ENCODE measurements around the gene DGKQ. TPM values are rescaled to one million over a fixed set of nuclear protein-coding genes. Genes with fewer than 3 reads are reported as not detected.

DGKQ gene
- total and polyA plus RNA-seq, 9 of the 15 experiments (the other 6 are each of a cell fraction or from before 2014, with no cell fraction given) = 0.17 to 22.0 (median 5.6) TPM

GRCh38 chr4:931960-932712 lies 41.2 kb downstream of the DGKQ start, which contains the start of the genes GAK and TMEM175 (continued):
- TF ChIP-seq CCAR2 (IDR thresholded peaks at IDR 0.05; ENCODE audit: low read depth, low read length) (no peak), PCBP2 (IDR thresholded peaks at IDR 0.05; ENCODE audit: low read depth, low read length, poor library complexity, severe bottlenecking) (no peak), ETV6 (IDR thresholded peaks at IDR 0.05; ENCODE audit: borderline replicate concordance in 1 of 2, low read depth in 2 of 2, low read length in 1 of 2) (no peak), ETV6 (CRISPR knock-in tag; IDR thresholded peaks at IDR 0.05; ENCODE audit: borderline replicate concordance) (no peak), KAT2B (IDR thresholded peaks at IDR 0.05; ENCODE audit: low read depth, low read length) (no peak), MCM3 (IDR thresholded peaks at IDR 0.05) (no peak), MEF2D (tag; conservative IDR thresholded peaks at IDR 0.05; ENCODE audit: low read depth) (no peak), CEBPB (tag; IDR thresholded peaks at IDR 0.05) (no peak), ZNF354B (CRISPR knock-in tag; IDR thresholded peaks at IDR 0.05) (no peak), POLR2H (tag; IDR thresholded peaks at IDR 0.05; ENCODE audit: low read depth) (peak; percentile 58), PHB (CRISPR knock-in tag; IDR thresholded peaks at IDR 0.05) (no peak), WHSC1 (IDR thresholded peaks at IDR 0.05; ENCODE audit: low read length) (no peak), DACH1 (IDR thresholded peaks at IDR 0.05; ENCODE audit: partially characterized antibody) (no peak), SMARCA5 (IDR thresholded peaks at IDR 0.05) (no peak), SMARCB1 (IDR thresholded peaks at IDR 0.05; ENCODE audit: insufficient read length, low read depth) (no peak), ZNF12 (CRISPR knock-in tag; IDR thresholded peaks at IDR 0.05) (0 out of 2 replicates have a peak, but pooled peaks have one; percentile 70), ZC3H11A (IDR thresholded peaks at IDR 0.05; ENCODE audit: low read depth, low read length) (no peak), USF2 (CRISPR knock-in tag; IDR thresholded peaks at IDR 0.05) (no peak), NONO (IDR thresholded peaks at IDR 0.05; ENCODE audit: low read depth in 2 of 2, low read length in 1 of 2) (peak; percentile 42 to 90; a peak in 3 of 4 replicates), ARID1B (IDR thresholded peaks at IDR 0.05) (no peak), ERF (CRISPR knock-in tag; IDR thresholded peaks at IDR 0.05) (0 out of 2 replicates have a peak, but pooled peaks have one; percentile 9), CBX3 (IDR thresholded peaks at IDR 0.05; ENCODE audit: borderline replicate concordance in 1 of 2, low read length in 2 of 2) (no peak; a peak in 1 of 3 replicates), NRF1 (conservative IDR thresholded peaks at IDR 0.05 in 1 of 2, IDR thresholded peaks at IDR 0.05 in 1 of 2) (peak; percentile 98 to 99), KLF6 (CRISPR knock-in tag; IDR thresholded peaks at IDR 0.05; ENCODE audit: borderline replicate concordance) (no peak), SLC30A9 (CRISPR knock-in tag; IDR thresholded peaks at IDR 0.05) (no peak), ELF2 (CRISPR knock-in tag; IDR thresholded peaks at IDR 0.05) (peak; percentile 94), ZNF57 (CRISPR knock-in tag; IDR thresholded peaks at IDR 0.05) (0 out of 2 replicates have a peak, but pooled peaks have one; percentile 43), ZNF384 (IDR thresholded peaks at IDR 0.05; ENCODE audit: low read depth, low read length) (no peak), RBM34 (IDR thresholded peaks at IDR 0.05; ENCODE audit: borderline replicate concordance, insufficient read depth, low read length) (peak; percentile 96; the same call in 1 of the 2 replicates)
- TF ChIP-seq, protein P1, sequence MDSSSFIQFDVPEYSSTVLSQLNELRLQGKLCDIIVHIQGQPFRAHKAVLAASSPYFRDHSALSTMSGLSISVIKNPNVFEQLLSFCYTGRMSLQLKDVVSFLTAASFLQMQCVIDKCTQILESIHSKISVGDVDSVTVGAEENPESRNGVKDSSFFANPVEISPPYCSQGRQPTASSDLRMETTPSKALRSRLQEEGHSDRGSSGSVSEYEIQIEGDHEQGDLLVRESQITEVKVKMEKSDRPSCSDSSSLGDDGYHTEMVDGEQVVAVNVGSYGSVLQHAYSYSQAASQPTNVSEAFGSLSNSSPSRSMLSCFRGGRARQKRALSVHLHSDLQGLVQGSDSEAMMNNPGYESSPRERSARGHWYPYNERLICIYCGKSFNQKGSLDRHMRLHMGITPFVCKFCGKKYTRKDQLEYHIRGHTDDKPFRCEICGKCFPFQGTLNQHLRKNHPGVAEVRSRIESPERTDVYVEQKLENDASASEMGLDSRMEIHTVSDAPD (CRISPR knock-in tag; IDR thresholded peaks at IDR 0.05) = no peak
